HEK293 (cell line): ENCODE measurements around the gene VWF.

Experiments used
- CTCF ChIA-PET: fragments of 350-600 bp; formaldehyde crosslinking; extraction: SDS; loops from one replicate; lab custom pipeline; 2021; ENCODE audit warnings: antibody characterized with exemption; lab: Yijun Ruan, JAX
- POLR2A ChIA-PET: fragments of 300-600 bp; formaldehyde crosslinking; extraction: SDS; loops from one replicate; lab custom pipeline; 2020; ENCODE audit warnings: antibody characterized with exemption, inconsistent platforms; lab: Yijun Ruan, JAX
- H3K27ac ChIP-seq: fragments of 200-500 bp; sonication (Bioruptor generic); 2 replicates; pipeline ENCODE4 v1.5.1; 2014; ENCODE audit warnings: low read depth, low read length, control low read depth, inconsistent platforms; ENCODE audit errors: extremely low read depth
- H3K36me3 ChIP-seq, 2 experiments: fragments of 200-500 bp in 1 of 2; sonication (Bioruptor generic) in 1 of 2; 1 replicate in 1 of 2; 2 replicates in 1 of 2; pipeline ENCODE4 v1.5.1; 2014 to 2017; ENCODE audit warnings: inconsistent platforms in 2 of 2, low read length in 2 of 2; ENCODE audit not compliant: control insufficient read depth in 2 of 2, insufficient read depth in 1 of 2
- H3K4me1 ChIP-seq: fragments of 200-500 bp; sonication (Bioruptor generic); 2 replicates; pipeline ENCODE4 v1.5.1; 2014; ENCODE audit warnings: mild to moderate bottlenecking, low read length, inconsistent platforms; ENCODE audit not compliant: control insufficient read depth, insufficient read depth
- H3K4me3 ChIP-seq: 2 replicates; pipeline ENCODE4 v1.5.1; 2011; ENCODE audit warnings: low read depth, mild to moderate bottlenecking, control low read depth, low read length, moderate library complexity
- H3K9me3 ChIP-seq: fragments of 200-500 bp; sonication (Bioruptor generic); 2 replicates; pipeline ENCODE4 v1.5.1; 2014; ENCODE audit warnings: low read depth, low read length, inconsistent platforms; ENCODE audit not compliant: control insufficient read depth, insufficient read depth
- ATF2 ChIP-seq: fragments of 450-650 bp; formaldehyde crosslinking; IDR thresholded peaks from 2 replicates; pipeline ENCODE4 v1.5.1; 2016; ENCODE audit warnings: missing biosample characterization, missing genetic modification characterization, low read depth
- BCL6B ChIP-seq: fragments of 450-650 bp; formaldehyde crosslinking; IDR thresholded peaks from 2 replicates; pipeline ENCODE4 v1.5.1; 2017; ENCODE audit warnings: missing biosample characterization, missing genetic modification characterization
- CTCF ChIP-seq: fragments of 450-650 bp; formaldehyde crosslinking; IDR thresholded peaks from 2 replicates; pipeline ENCODE4 v1.5.1; 2016; ENCODE audit warnings: missing biosample characterization, missing genetic modification characterization
- HOXC10 ChIP-seq: sonication (generic); formaldehyde crosslinking; IDR thresholded peaks from 2 replicates; pipeline ENCODE4 v1.8.1; 2023; ENCODE audit warnings: mild to moderate bottlenecking, missing genetic modification reagents
- OSR2 ChIP-seq: fragments of 450-650 bp; formaldehyde crosslinking; IDR thresholded peaks from 2 replicates; pipeline ENCODE4 v1.5.1; 2016; ENCODE audit warnings: missing biosample characterization, missing genetic modification characterization
- PATZ1 ChIP-seq: fragments of 450-650 bp; formaldehyde crosslinking; IDR thresholded peaks from 2 replicates; pipeline ENCODE4 v1.5.1; 2016; ENCODE audit warnings: missing biosample characterization, missing genetic modification characterization
- YY2 ChIP-seq: fragments of 450-650 bp; formaldehyde crosslinking; IDR thresholded peaks from 2 replicates; pipeline ENCODE4 v1.5.1; 2016; ENCODE audit warnings: missing biosample characterization, missing genetic modification characterization
- ZBTB26 ChIP-seq: fragments of 450-650 bp; formaldehyde crosslinking; optimal IDR thresholded peaks from 2 replicates; pipeline ENCODE3; 2016; ENCODE audit warnings: missing biosample characterization, mild to moderate bottlenecking, missing genetic modification characterization
- ZIC2 ChIP-seq: fragments of 450-650 bp; formaldehyde crosslinking; IDR thresholded peaks from 2 replicates; pipeline ENCODE4 v1.5.1; 2016; ENCODE audit warnings: missing biosample characterization, missing genetic modification characterization
- ZNF274 ChIP-seq, 2 experiments: fragments of 200-500 bp in 1 of 2; fragments of 450-650 bp in 1 of 2; sonication (Bioruptor generic) in 1 of 2; formaldehyde crosslinking in 1 of 2; IDR thresholded peaks; 2 replicates each; pipeline versions ENCODE4 v1.5.1 to v1.6.1; 2014 to 2016; ENCODE audit warnings: borderline replicate concordance in 1 of 2, inconsistent platforms in 1 of 2, low read length in 1 of 2, missing biosample characterization in 1 of 2, missing genetic modification characterization in 1 of 2
- ZNF416 ChIP-seq: fragments of 450-650 bp; formaldehyde crosslinking; IDR thresholded peaks from 2 replicates; pipeline ENCODE4 v1.5.1; 2016; ENCODE audit warnings: missing biosample characterization, missing genetic modification characterization
- ZNF692 ChIP-seq: fragments of 450-650 bp; formaldehyde crosslinking; IDR thresholded peaks from 2 replicates; pipeline ENCODE4 v1.5.1; 2016; ENCODE audit warnings: missing biosample characterization, missing genetic modification characterization
- ZNF837 ChIP-seq: fragments of 450-650 bp; formaldehyde crosslinking; IDR thresholded peaks from 2 replicates; pipeline ENCODE4 v1.5.1; 2016; ENCODE audit warnings: missing biosample characterization, missing genetic modification characterization

Gene VWF

GRCh38 chr12:6118891-6119568 is 5.4 kb downstream of the VWF start:
- Histone ChIP-seq H3K27ac (no peak overlapping the region), H3K36me3 (no peaks in the 10 kb centered on the region), H3K4me3 (no peak overlapping the region), H3K4me1 (no peaks in the 10 kb centered on the region), H3K9me3 (no peaks in the 10 kb centered on the region)
- CTCF ChIA-PET, result interaction anchor here (0.6 to 1.1 kb wide), 3 partner anchors 10 to 298 kb away, joined by 3 to 4 read pairs (median 3); no protein-coding TSS in a partner anchor
- TF ChIP-seq ATF2 (tag by site-specific recombination) (no peak), ZIC2 (peak; percentile 95), BCL6B (no peak), HOXC10 (CRISPR knock-in tag) (no peak), ZBTB26 (no peak)
- POLR2A ChIA-PET, result no interaction called here

GRCh38 chr12:6116471-6117021 is 7.9 kb downstream of the VWF start:
- ChIA-PET CTCF (interaction anchor here (0.7 kb wide), 2 partner anchors 49 to 55 kb away, joined by 3 to 4 read pairs; no protein-coding TSS in a partner anchor), POLR2A (no interaction called here)
- Histone ChIP-seq H3K4me1 (no peaks in the 10 kb centered on the region), H3K4me3 (no peak overlapping the region), H3K9me3 (no peaks in the 10 kb centered on the region), H3K27ac (no peak overlapping the region), H3K36me3 (no peaks in the 10 kb centered on the region)
- TF ChIP-seq ZNF416 (tag by site-specific recombination) (no peak), ZNF837 (no peak), PATZ1 (tag by site-specific recombination) (no peak), YY2 (tag by site-specific recombination) (no peak), OSR2 (no peak), ZNF692 (tag by site-specific recombination) (no peak), CTCF (tag by site-specific recombination) (no peak), ZNF274 (IDR thresholded peaks at IDR 0.05; ENCODE audit: low read length) (no peak), ZNF274 (tag by site-specific recombination; IDR thresholded peaks at IDR 0.05; ENCODE audit: borderline replicate concordance) (no peak)
